Testis (tissue), 2 donors: ENCODE measurements around the gene CCDC106.

Experiments
- POLR2A ChIP-seq: fragments of 450-650 bp; IDR thresholded peaks from one replicate; pipeline ENCODE4 v1.6.1; 2017; ENCODE audit warnings: antibody characterized with exemption, mild to moderate bottlenecking, moderate library complexity
- TF ChIP-seq, protein P1 (sequence below), 3 experiments: fragments of 450-650 bp in 2 of 3; fragments of 200-600 bp in 1 of 3; sonication (generic) in 1 of 3; IDR thresholded peaks; one replicate each; pipeline ENCODE4 v1.5.1; 2016 to 2019; ENCODE audit warnings: antibody characterized with exemption in 3 of 3, mild to moderate bottlenecking in 2 of 3, moderate library complexity in 1 of 3

DNA sequence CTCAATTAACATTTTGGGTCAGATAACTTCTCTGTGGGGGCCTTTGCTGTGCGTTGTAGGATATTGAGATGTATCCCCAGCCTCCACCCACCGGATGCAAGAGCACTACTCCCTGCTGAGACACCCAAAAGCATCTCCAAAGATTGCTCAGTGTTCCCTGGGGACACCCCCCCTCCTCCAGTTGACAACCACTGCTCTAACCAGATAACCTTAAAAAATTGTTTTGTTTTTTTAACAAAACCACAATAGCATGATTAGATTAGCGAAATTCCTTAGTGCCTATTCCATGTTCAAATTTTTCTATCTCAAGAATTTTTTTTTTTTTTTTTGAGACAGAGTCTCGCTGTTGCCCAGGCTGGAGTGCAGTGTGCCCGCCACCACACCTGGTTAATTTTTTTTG, 24.4 kb downstream of the CCDC106 start:
- TF ChIP-seq, protein P1, sequence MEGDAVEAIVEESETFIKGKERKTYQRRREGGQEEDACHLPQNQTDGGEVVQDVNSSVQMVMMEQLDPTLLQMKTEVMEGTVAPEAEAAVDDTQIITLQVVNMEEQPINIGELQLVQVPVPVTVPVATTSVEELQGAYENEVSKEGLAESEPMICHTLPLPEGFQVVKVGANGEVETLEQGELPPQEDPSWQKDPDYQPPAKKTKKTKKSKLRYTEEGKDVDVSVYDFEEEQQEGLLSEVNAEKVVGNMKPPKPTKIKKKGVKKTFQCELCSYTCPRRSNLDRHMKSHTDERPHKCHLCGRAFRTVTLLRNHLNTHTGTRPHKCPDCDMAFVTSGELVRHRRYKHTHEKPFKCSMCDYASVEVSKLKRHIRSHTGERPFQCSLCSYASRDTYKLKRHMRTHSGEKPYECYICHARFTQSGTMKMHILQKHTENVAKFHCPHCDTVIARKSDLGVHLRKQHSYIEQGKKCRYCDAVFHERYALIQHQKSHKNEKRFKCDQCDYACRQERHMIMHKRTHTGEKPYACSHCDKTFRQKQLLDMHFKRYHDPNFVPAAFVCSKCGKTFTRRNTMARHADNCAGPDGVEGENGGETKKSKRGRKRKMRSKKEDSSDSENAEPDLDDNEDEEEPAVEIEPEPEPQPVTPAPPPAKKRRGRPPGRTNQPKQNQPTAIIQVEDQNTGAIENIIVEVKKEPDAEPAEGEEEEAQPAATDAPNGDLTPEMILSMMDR (IDR thresholded peaks at IDR 0.05), result no peak
- no peak for TF ChIP-seq POLR2A
